DMS79 treated with DMSO at 0.1 percent for 48 hours (cell line): ENCODE results near the gene CKB.
A peak's percentile ranks its signal among the peaks of the same experiment; 100 is the strongest.

ENCODE experiments used
- DNase-seq: peaks from one replicate; lab custom pipeline; 2025; lab: John Stamatoyannopoulos, UW

The CKB gene

GRCh38 chr14:103485504-103485903 is 37.1 kb downstream of the CKB start:
- DNase-seq: no peak

- DNase-seq: peak; percentile 18
These were observed 39.0 kb downstream of the CKB start for GRCh38 chr14:103483600-103483999.

- no peak for DNase-seq
These were observed 42.0 kb downstream of the CKB start for GRCh38 chr14:103480595-103480994.

GRCh38 chr14:103476631-103477030 is 46.0 kb downstream of the CKB start:
- DNase-seq: no peak

GRCh38 chr14:103476065-103476464 is 46.6 kb downstream of the CKB start:
- DNase-seq: no peak

GRCh38 chr14:103474893-103475292 is 47.7 kb downstream of the CKB start:
- DNase-seq: no peak

GRCh38 chr14:103472939-103473338 is 49.7 kb downstream of the CKB start:
- no peak for DNase-seq
